GM12878 (cell line): ENCODE results near the gene RHBG. TPM values are rescaled to one million over a fixed set of nuclear protein-coding genes. Genes with fewer than 3 reads are reported as not detected.

Experiments used
- ATAC-seq: fragments of 200-7000 bp; cut with Tn5 transposase; 3 replicates; pipeline ENCODE4 v1.9.1; 2020; ENCODE audit warnings: mild to moderate bottlenecking, moderate library complexity
- BruUV-seq: library from RNA; stranded (reverse); fragments of 400-500 nt; replicated peaks from 2 replicates; lab custom pipeline; 2021; lab: Mats Ljungman, UMichigan
- CTCF ChIA-PET: fragments of 300-600 bp; sonication (Branson Sonifier 250); formaldehyde crosslinking; extraction: SDS; loops from one replicate; lab custom pipeline; 2021; ENCODE audit warnings: inconsistent platforms; lab: Yijun Ruan, JAX
- POLR2A ChIA-PET: fragments of 350-600 bp; formaldehyde crosslinking; extraction: SDS; loops from one replicate; lab custom pipeline; 2021; ENCODE audit warnings: inconsistent platforms; lab: Charles Lee
- RAD21 ChIA-PET: fragments of 300-600 bp; sonication (Branson Sonifier 250); formaldehyde crosslinking; loops from one replicate; lab custom pipeline; 2023; ENCODE audit warnings: antibody characterized with exemption; ENCODE audit not compliant: unreplicated experiment; lab: Charles Lee
- SMC1A ChIA-PET: fragments of 300-600 bp; sonication (Branson Sonifier 250); formaldehyde crosslinking; loops from one replicate; lab custom pipeline; 2023; ENCODE audit not compliant: unreplicated experiment, uncharacterized antibody; lab: Charles Lee
- DNase-seq: peaks from one replicate; pipeline ENCODE4 v3.0.0-alpha.2; 2011; ENCODE audit warnings: low read depth, low spot score
- FAIRE-seq: peaks from 3 replicates; lab custom pipeline; 2011; peaks lifted over from hg19 to GRCh38; lab: Jason Lieb, UNC
- H2AFZ ChIP-seq: 2 replicates; pipeline ENCODE4 v1.6.0; 2011; ENCODE audit warnings: low read depth, low read length, control low read depth; ENCODE audit not compliant: control insufficient read depth
- H3K27ac ChIP-seq: 2 replicates; pipeline ENCODE4 v1.5.1; 2011; ENCODE audit warnings: control low read depth; ENCODE audit not compliant: control insufficient read depth, insufficient read depth
- H3K27me3 ChIP-seq, 2 experiments: replicated peaks in 1 of 2; 2 replicates each; pipeline versions ENCODE4 v1.6.0 to v1.6.1; 2011; ENCODE audit warnings: low read length in 1 of 2; ENCODE audit not compliant: control insufficient read depth in 2 of 2, insufficient read depth in 2 of 2
- H3K36me3 ChIP-seq, 2 experiments: 2 replicates each; pipeline ENCODE4 v1.5.1; 2011; ENCODE audit warnings: low read length in 1 of 2; ENCODE audit not compliant: control insufficient read depth in 2 of 2, insufficient read depth in 2 of 2
- H3K4me1 ChIP-seq: 2 replicates; pipeline ENCODE4 v1.6.1; 2011; ENCODE audit warnings: mild to moderate bottlenecking, low read length, moderate library complexity, mixed read lengths; ENCODE audit not compliant: control insufficient read depth, insufficient read depth
- H3K4me2 ChIP-seq: 2 replicates; pipeline ENCODE4 v1.6.0; 2011; ENCODE audit warnings: control low read depth; ENCODE audit not compliant: control insufficient read depth, insufficient read depth
- H3K4me3 ChIP-seq: fragments of 200-600 bp; sonication (generic); 2 replicates; pipeline ENCODE4 v1.5.1; 2016
- H3K79me2 ChIP-seq: 2 replicates; pipeline ENCODE4 v1.6.0; 2011; ENCODE audit warnings: low read length; ENCODE audit not compliant: control insufficient read depth, insufficient read depth
- H3K9ac ChIP-seq: 2 replicates; pipeline ENCODE4 v1.8.0; 2011; ENCODE audit warnings: low read length, control low read depth, mixed read lengths; ENCODE audit not compliant: control insufficient read depth, insufficient read depth
- H3K9me3 ChIP-seq: replicated peaks from 3 replicates; pipeline ENCODE4 v1.5.1; 2011; ENCODE audit warnings: mild to moderate bottlenecking, low read length; ENCODE audit not compliant: control insufficient read depth, insufficient read depth
- H4K20me1 ChIP-seq: 2 replicates; pipeline ENCODE4 v1.6.0; 2011; ENCODE audit not compliant: control insufficient read depth, insufficient read depth
- CBX5 ChIP-seq: sonication (generic); IDR thresholded peaks from 2 replicates; pipeline ENCODE4 v1.6.1; 2016; ENCODE audit warnings: low read depth, moderate library complexity, mild to moderate bottlenecking, inconsistent platforms
- CREB1 ChIP-seq: IDR thresholded peaks from 2 replicates; pipeline ENCODE4 v1.6.1; 2012; ENCODE audit warnings: low read depth, mild to moderate bottlenecking, inconsistent platforms
- EED ChIP-seq: sonication (generic); IDR thresholded peaks from 2 replicates; pipeline ENCODE4 v1.6.1; 2016; ENCODE audit warnings: antibody characterized with exemption, low read depth
- EZH2 ChIP-seq: IDR thresholded peaks from 2 replicates; pipeline ENCODE4 v1.6.1; 2012; ENCODE audit warnings: low read depth, mild to moderate bottlenecking, control low read depth, inconsistent platforms, low read length, borderline replicate concordance; ENCODE audit not compliant: control insufficient read depth
- GABPA ChIP-seq: IDR thresholded peaks from 2 replicates; pipeline ENCODE4 v1.6.1; 2014; ENCODE audit warnings: antibody characterized with exemption, low read depth, mild to moderate bottlenecking, inconsistent platforms
- KDM1A ChIP-seq: fragments of 200-600 bp; sonication (generic); IDR thresholded peaks from 2 replicates; pipeline ENCODE4 v1.6.1; 2016; ENCODE audit warnings: borderline replicate concordance
- PAX5 ChIP-seq: IDR thresholded peaks from 2 replicates; pipeline ENCODE4 v1.6.1; 2011; ENCODE audit warnings: low read depth, low read length, borderline replicate concordance
- PAX8 ChIP-seq: fragments of 450-650 bp; IDR thresholded peaks from 2 replicates; pipeline ENCODE4 v1.6.1; 2017; ENCODE audit warnings: mild to moderate bottlenecking, moderate library complexity
- POLR2A ChIP-seq: IDR thresholded peaks from 2 replicates; pipeline ENCODE4 v1.6.1; 2011; ENCODE audit warnings: low read depth, mild to moderate bottlenecking, low read length
- RBBP5 ChIP-seq: fragments of 200-600 bp; sonication (generic); conservative IDR thresholded peaks from 2 replicates; pipeline ENCODE4 v1.6.1; 2016
- SIN3A ChIP-seq: IDR thresholded peaks from 2 replicates; pipeline ENCODE4 v1.6.1; 2012; ENCODE audit warnings: low read depth, low read length, improper control_type of control experiment
- SMAD1 ChIP-seq: fragments of 450-650 bp; IDR thresholded peaks from 2 replicates; pipeline ENCODE4 v1.6.1; 2018; ENCODE audit warnings: mild to moderate bottlenecking, low read depth; ENCODE audit not compliant: partially characterized antibody
- SP1 ChIP-seq: IDR thresholded peaks from one replicate; pipeline ENCODE4 v1.6.1; 2011; ENCODE audit warnings: low read depth, low read length
- SREBF1 ChIP-seq: IDR thresholded peaks from 2 replicates; pipeline ENCODE4 v1.6.1; 2012; ENCODE audit warnings: mild to moderate bottlenecking, low read length
- SREBF2 ChIP-seq: IDR thresholded peaks from 2 replicates; pipeline ENCODE4 v1.6.1; 2012; ENCODE audit warnings: mild to moderate bottlenecking, low read length
- TBL1XR1 ChIP-seq: IDR thresholded peaks from 2 replicates; pipeline ENCODE4 v1.6.1; 2012; ENCODE audit warnings: low read depth, low read length, improper control_type of control experiment
- ZNF207 ChIP-seq: fragments of 450-650 bp; IDR thresholded peaks from 2 replicates; pipeline ENCODE4 v1.6.1; 2014; ENCODE audit warnings: antibody characterized with exemption, mild to moderate bottlenecking, borderline replicate concordance
- WGBS: methylation state at CpG from one replicate; pipeline ENCODE4 v1.1.6; 2016; ENCODE audit warnings: low lambda C conversion rate; ENCODE audit not compliant: insufficient replicate concordance, insufficient coverage; ENCODE audit errors: missing lambda C conversion rate; 5-methylcytosine and 5-hydroxymethylcytosine counted together
- in situ Hi-C: fragments of 300-500 bp; cut with MboI; formaldehyde crosslinking; loops from 9 replicates; pipeline ENCODE4 v1.14.3; 2018; ENCODE audit warnings: mixed read lengths
- intact Hi-C: fragments of 100-400 bp; cut with micrococcal nuclease; formaldehyde crosslinking; loops from one replicate; pipeline ENCODE4 v1.14.2; 2022; ENCODE audit not compliant: unreplicated experiment
- polyA plus RNA-seq, 11 experiments: library from polyadenylated mRNA; depleted of rRNA in 4 of 11; unstranded in 6 of 11; stranded (reverse) in 5 of 11; fragments of >200 nt; fragmentation: Nextera tagmentation in 4 of 11; fragmentation: Illumina TruSeq in 1 of 11; extraction: Ambion mirVana in 4 of 11; extraction: Trizol in 1 of 11; gene quantifications; 1 replicate in 1 of 11; 2 replicates in 10 of 11; pipeline versions ENCODE4 v1.2.1 to v1.2.3, GENCODE V29; 2011 to 2016; ENCODE audit warnings: inconsistent platforms in 2 of 11, missing spikeins in 2 of 11, low read depth in 1 of 11
- total RNA-seq, 4 experiments: library from RNA; depleted of rRNA in 3 of 4; stranded (reverse); fragments of >200 nt in 3 of 4; fragmentation: Illumina TruSeq in 1 of 4; extraction: Trizol in 1 of 4; gene quantifications; 2 replicates each; pipeline versions ENCODE4 v1.2.1 to v1.2.3, GENCODE V29; 2013 to 2021
- TF ChIP-seq, protein P1 (sequence below): IDR thresholded peaks from 2 replicates; pipeline ENCODE4 v1.6.1; 2012; ENCODE audit warnings: mild to moderate bottlenecking, low read depth, low read length
- TF ChIP-seq, protein P2 (sequence below): IDR thresholded peaks from 2 replicates; pipeline ENCODE4 v1.6.1; 2012; ENCODE audit warnings: low read depth, low read length, improper control_type of control experiment

RHBG gene
- total and polyA plus RNA-seq, 10 of the 15 experiments (the other 5 are each of a cell fraction or from before 2014, with no cell fraction given): not detected

DNA sequence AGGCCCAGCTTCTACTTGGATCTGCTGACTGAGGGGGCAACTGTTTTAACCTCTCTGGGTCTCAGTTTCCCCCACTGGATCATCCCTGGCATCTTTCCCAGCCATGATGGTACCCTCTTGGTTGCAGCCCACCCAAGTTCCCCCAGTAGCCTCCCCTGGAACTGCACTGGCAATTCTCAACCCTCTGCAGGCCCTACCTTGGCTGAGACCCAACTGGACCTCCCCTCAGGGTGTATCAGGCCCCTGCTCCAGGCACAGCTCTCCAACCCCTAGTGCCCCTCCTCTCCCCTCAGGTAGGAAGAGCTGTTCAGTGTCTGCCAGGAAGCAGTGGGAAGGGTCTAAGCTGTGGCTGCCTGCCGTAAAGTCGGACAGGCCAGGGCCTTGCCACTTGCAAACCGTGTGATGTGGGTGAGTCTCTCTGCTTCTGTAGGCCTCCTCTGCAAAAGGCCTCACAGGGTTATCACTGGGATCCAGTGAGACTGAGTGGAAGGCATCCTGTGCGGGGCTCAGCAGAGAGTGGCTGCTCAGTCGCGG lies 32.1 kb downstream of the RHBG start (continued):
- TF ChIP-seq, protein P1, sequence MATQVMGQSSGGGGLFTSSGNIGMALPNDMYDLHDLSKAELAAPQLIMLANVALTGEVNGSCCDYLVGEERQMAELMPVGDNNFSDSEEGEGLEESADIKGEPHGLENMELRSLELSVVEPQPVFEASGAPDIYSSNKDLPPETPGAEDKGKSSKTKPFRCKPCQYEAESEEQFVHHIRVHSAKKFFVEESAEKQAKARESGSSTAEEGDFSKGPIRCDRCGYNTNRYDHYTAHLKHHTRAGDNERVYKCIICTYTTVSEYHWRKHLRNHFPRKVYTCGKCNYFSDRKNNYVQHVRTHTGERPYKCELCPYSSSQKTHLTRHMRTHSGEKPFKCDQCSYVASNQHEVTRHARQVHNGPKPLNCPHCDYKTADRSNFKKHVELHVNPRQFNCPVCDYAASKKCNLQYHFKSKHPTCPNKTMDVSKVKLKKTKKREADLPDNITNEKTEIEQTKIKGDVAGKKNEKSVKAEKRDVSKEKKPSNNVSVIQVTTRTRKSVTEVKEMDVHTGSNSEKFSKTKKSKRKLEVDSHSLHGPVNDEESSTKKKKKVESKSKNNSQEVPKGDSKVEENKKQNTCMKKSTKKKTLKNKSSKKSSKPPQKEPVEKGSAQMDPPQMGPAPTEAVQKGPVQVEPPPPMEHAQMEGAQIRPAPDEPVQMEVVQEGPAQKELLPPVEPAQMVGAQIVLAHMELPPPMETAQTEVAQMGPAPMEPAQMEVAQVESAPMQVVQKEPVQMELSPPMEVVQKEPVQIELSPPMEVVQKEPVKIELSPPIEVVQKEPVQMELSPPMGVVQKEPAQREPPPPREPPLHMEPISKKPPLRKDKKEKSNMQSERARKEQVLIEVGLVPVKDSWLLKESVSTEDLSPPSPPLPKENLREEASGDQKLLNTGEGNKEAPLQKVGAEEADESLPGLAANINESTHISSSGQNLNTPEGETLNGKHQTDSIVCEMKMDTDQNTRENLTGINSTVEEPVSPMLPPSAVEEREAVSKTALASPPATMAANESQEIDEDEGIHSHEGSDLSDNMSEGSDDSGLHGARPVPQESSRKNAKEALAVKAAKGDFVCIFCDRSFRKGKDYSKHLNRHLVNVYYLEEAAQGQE: no peak

DNA sequence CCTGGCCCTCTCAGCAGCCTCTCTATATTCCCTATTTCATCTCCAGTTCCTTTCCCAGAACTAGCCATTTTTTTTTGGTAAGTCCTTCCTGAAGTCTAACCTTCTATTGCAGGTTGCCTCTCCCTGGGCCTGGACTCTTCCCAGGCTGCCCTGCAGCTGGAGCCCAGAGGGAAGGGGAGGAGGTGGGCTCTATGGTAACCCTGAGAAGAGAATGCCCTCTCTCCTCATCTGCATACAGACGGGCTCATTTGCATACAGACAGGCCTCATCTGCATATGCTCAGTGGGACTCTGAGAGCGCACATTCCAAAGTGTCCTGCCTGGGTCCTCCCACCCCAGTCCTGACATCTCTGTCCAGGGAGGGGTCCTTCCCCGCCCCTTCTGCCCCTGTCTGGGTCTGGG lies 32.7 kb downstream of the RHBG start:
- in situ Hi-C loops: no loop called here

More for the DNA sequence above, 32.7 kb downstream of the RHBG start:
- no peak overlapping the region for H3K4me3 ChIP-seq
- H3K79me2 ChIP-seq: no peaks in the 10 kb centered on the region
- H3K4me1 ChIP-seq: no peaks in the 10 kb centered on the region; the same call in 1 of the 2 replicates
- POLR2A ChIA-PET: no interaction called here
- no peak overlapping the region for H2AFZ ChIP-seq
- intact Hi-C loops: no loop called here
- no TSS peak for BruUV-seq
- no peak overlapping the region for H3K9ac ChIP-seq
- CTCF ChIA-PET: interaction anchor here (0.8 to 1.4 kb wide), 2 partner anchors 40 to 44 kb away, joined by 3 read pairs; no protein-coding TSS in a partner anchor
- H3K27ac ChIP-seq: no peak overlapping the region
- peaks cover 0 to 3% of the 10 kb centered on the region in 2 experiments; a peak in 1 of 4 replicates for H3K27me3 ChIP-seq
- DNase-seq (no peak), ATAC-seq (no peak), FAIRE-seq (no peak)
- TF ChIP-seq PAX8 (no peak), EZH2 (no peak), SREBF1 (no peak), KDM1A (no peak), SP1 (no peak), PAX5 (no peak), ZNF207 (no peak), TBL1XR1 (no peak), EED (no peak), SIN3A (no peak), POLR2A (no peak), GABPA (no peak), RBBP5 (no peak), SMAD1 (no peak), SREBF2 (no peak), CBX5 (no peak), CREB1 (no peak)
- TF ChIP-seq, protein P2, sequence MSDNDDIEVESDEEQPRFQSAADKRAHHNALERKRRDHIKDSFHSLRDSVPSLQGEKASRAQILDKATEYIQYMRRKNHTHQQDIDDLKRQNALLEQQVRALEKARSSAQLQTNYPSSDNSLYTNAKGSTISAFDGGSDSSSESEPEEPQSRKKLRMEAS: no peak
- H3K36me3 ChIP-seq: no peaks in the 10 kb centered on the region
- 3% methylated on average over 3 of the region's 3 CpGs for WGBS
- H3K9me3 ChIP-seq: no peaks in the 10 kb centered on the region
- RAD21 ChIA-PET: no interaction called here
- SMC1A ChIA-PET: no interaction called here
- H4K20me1 ChIP-seq: no peaks in the 10 kb centered on the region
- no peak overlapping the region for H3K4me2 ChIP-seq
